Adrenal gland (tissue), 5 donors: ENCODE measurements around the gene TNIK.

Experiments
- POLR2A ChIP-seq, 2 donors: fragments of 450-650 bp; IDR thresholded peaks; one replicate each; pipeline ENCODE4 v1.6.1; 2017; ENCODE audit warnings: antibody characterized with exemption in 2 of 2, mild to moderate bottlenecking in 2 of 2, moderate library complexity in 1 of 2
- TF ChIP-seq, protein P1 (sequence below), 6 experiments: fragments of 450-650 bp in 4 of 6; fragments of 200-600 bp in 2 of 6; sonication (generic) in 1 of 6; IDR thresholded peaks; 1 replicate in 5 of 6; 2 replicates in 1 of 6; pipeline versions ENCODE4 v1.5.1 to v1.8.0; 2016 to 2021; ENCODE audit warnings: antibody characterized with exemption in 6 of 6, mild to moderate bottlenecking in 2 of 6, moderate library complexity in 1 of 6
- donor health status: DM: no; HTN: no; CAD: no.

- TF ChIP-seq, protein P1, sequence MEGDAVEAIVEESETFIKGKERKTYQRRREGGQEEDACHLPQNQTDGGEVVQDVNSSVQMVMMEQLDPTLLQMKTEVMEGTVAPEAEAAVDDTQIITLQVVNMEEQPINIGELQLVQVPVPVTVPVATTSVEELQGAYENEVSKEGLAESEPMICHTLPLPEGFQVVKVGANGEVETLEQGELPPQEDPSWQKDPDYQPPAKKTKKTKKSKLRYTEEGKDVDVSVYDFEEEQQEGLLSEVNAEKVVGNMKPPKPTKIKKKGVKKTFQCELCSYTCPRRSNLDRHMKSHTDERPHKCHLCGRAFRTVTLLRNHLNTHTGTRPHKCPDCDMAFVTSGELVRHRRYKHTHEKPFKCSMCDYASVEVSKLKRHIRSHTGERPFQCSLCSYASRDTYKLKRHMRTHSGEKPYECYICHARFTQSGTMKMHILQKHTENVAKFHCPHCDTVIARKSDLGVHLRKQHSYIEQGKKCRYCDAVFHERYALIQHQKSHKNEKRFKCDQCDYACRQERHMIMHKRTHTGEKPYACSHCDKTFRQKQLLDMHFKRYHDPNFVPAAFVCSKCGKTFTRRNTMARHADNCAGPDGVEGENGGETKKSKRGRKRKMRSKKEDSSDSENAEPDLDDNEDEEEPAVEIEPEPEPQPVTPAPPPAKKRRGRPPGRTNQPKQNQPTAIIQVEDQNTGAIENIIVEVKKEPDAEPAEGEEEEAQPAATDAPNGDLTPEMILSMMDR (IDR thresholded peaks at IDR 0.05): no peak
- TF ChIP-seq POLR2A (IDR thresholded peaks at IDR 0.05): no peak
These were observed 48.5 kb upstream of the TNIK start for GRCh38 chr3:171508676-171509075.
